Airway epithelial cell (primary cell): Measurements from ENCODE around the gene UBR4. TPM values are rescaled to one million over a fixed set of nuclear protein-coding genes. Genes with fewer than 3 reads are reported as not detected.

Experiments
- total RNA-seq: library from RNA; depleted of rRNA; stranded (reverse); fragments of >200 nt; gene quantifications from 2 replicates; pipeline ENCODE4 v1.2.3, GENCODE V29; 2015

Gene UBR4
- 49.5 and 67.5 TPM in 2 replicates for total RNA-seq

GRCh38 chr1:19209990-19210771 is at the start of gene UBR4:
UBR4 (minus strand) TSS chr1:19210266; CDS start chr1:19210248, 18 bp downstream.

GRCh38 chr1:19251305-19252196 is 41.5 kb upstream of the UBR4 start, which contains the start of the genes EMC1 and MRTO4:
EMC1 (minus strand) TSS chr1:19251524; CDS start chr1:19251509, 15 bp downstream.
MRTO4 (plus strand) TSS chr1:19251805; CDS start chr1:19251836, 31 bp downstream.

Other genes with a start within 250 kb of the UBR4 start
- gene EMC1, start 41.3 kb upstream of the UBR4 start, total RNA-seq = 43.0 and 58.8 TPM in 2 replicates
- 46.8 and 54.8 TPM in 2 replicates for gene MRTO4, start 41.5 kb upstream of the UBR4 start, total RNA-seq
- gene AKR7A3, start 78.5 kb upstream of the UBR4 start, total RNA-seq = 0.14 and 0.19 TPM in 2 replicates
- 82.9 and 92.9 TPM in 2 replicates for gene AKR7A2, start 101.9 kb upstream of the UBR4 start, total RNA-seq
- 13.1 and 13.7 TPM in 2 replicates for gene SLC66A1, start 102.1 kb upstream of the UBR4 start, total RNA-seq